ENCODE measurements around the gene SNX30. TPM values are rescaled to one million over a fixed set of nuclear protein-coding genes. Genes with fewer than 3 reads are reported as not detected.

SNX30 gene
- total RNA-seq, 2 experiments from 2014 or later: 13.5 to 19.8 TPM

- Histone ChIP-seq H3K27ac (ENCODE audit: low read depth, low read length, poor library complexity, severe bottlenecking) (no peak overlapping the region), H2AFZ (ENCODE audit: low read length) (no peak overlapping the region), H3K4me1 (ENCODE audit: insufficient read depth, low read length, poor library complexity, severe bottlenecking) (peaks cover 35% of the 10 kb centered on the region), H3K4me2 (ENCODE audit: low read length) (peak overlapping the region; percentile 71; the same call in 1 of the 2 replicates), H3K36me3 (ENCODE audit: insufficient read depth, low read length) (no peaks in the 10 kb centered on the region), H3K79me2 (ENCODE audit: insufficient read depth, low read depth, low read length) (no peaks in the 10 kb centered on the region), H4K20me1 (ENCODE audit: insufficient read depth, low read length) (no peaks in the 10 kb centered on the region), H3K4me3 (ENCODE audit: low read depth, low read length, poor library complexity, severe bottlenecking) (no peak overlapping the region), H3K9me3 (ENCODE audit: low read length) (no peaks in the 10 kb centered on the region), H3K9me2 (ENCODE audit: insufficient read depth, low read length) (no peaks in the 10 kb centered on the region)
- no peak for DNase-seq (ENCODE audit: low spot score)
- TF ChIP-seq EZH2phosphoT487 (IDR thresholded peaks at IDR 0.05; ENCODE audit: borderline replicate concordance, low read depth, low read length) (no peak), CTCF (conservative IDR thresholded peaks at IDR 0.05; ENCODE audit: low read length) (no peak)
- CTCF ChIA-PET (ENCODE audit: unreplicated experiment): no interaction called here
- POLR2A ChIA-PET: interaction anchor here (0.6 kb wide), 1 partner anchor 918 kb away, joined by 3 read pairs; no protein-coding TSS in a partner anchor
- no TSS peak for BruUV-seq (replicated peaks)
- intact Hi-C loops (cut with micrococcal nuclease; ENCODE audit: unreplicated experiment): no loop called here
Observed at GRCh38 chr9:112810696-112811490, 60.3 kb downstream of the SNX30 start.

DNA sequence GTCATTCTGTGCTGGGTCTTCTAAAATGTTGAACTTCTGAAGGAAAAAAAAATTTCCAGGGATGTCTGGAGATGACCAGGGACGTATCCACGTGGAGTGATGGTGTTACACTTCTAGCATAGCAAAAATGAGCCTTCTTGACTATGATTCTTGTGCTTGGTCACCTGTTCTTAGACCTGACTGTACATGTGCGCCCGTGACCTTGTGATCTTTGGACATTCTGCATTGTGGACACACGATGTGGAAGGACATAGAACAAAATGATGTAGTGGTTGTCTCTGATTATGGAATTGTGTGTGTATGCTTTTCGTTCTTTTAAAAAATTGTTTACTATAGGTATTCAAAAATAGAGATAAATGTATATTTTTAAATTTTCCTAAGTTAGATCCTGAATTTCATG lies 61.0 kb downstream of the SNX30 start:
- H3K9me2 ChIP-seq (ENCODE audit: insufficient read depth, low read length): no peaks in the 10 kb centered on the region
- CTCF ChIA-PET (ENCODE audit: unreplicated experiment): no interaction called here
- H3K79me2 ChIP-seq (ENCODE audit: insufficient read depth, low read depth, low read length): no peaks in the 10 kb centered on the region
- no peak overlapping the region for H3K4me2 ChIP-seq (ENCODE audit: low read length)
- DNase-seq (ENCODE audit: low spot score): no peak
- H3K9me3 ChIP-seq (ENCODE audit: low read length): no peaks in the 10 kb centered on the region
- H3K36me3 ChIP-seq (ENCODE audit: insufficient read depth, low read length): no peaks in the 10 kb centered on the region
- intact Hi-C loops (cut with micrococcal nuclease; ENCODE audit: unreplicated experiment): no loop called here
- H3K4me3 ChIP-seq (ENCODE audit: low read depth, low read length, poor library complexity, severe bottlenecking): no peak overlapping the region
- no TSS peak for BruUV-seq (replicated peaks)
- H3K27ac ChIP-seq (ENCODE audit: low read depth, low read length, poor library complexity, severe bottlenecking): no peak overlapping the region
- TF ChIP-seq EZH2phosphoT487 (IDR thresholded peaks at IDR 0.05; ENCODE audit: borderline replicate concordance, low read depth, low read length): no peak
- TF ChIP-seq CTCF (conservative IDR thresholded peaks at IDR 0.05; ENCODE audit: low read length): no peak
- peaks cover 35% of the 10 kb centered on the region for H3K4me1 ChIP-seq (ENCODE audit: insufficient read depth, low read length, poor library complexity, severe bottlenecking)
- POLR2A ChIA-PET: no interaction called here
- H2AFZ ChIP-seq (ENCODE audit: low read length): no peak overlapping the region
- H4K20me1 ChIP-seq (ENCODE audit: insufficient read depth, low read length): no peaks in the 10 kb centered on the region

GRCh38 chr9:112815868-112816267 lies 65.3 kb downstream of the SNX30 start:
- Histone ChIP-seq H3K27ac (ENCODE audit: low read depth, low read length, poor library complexity, severe bottlenecking) (no peak overlapping the region), H3K79me2 (ENCODE audit: insufficient read depth, low read depth, low read length) (no peaks in the 10 kb centered on the region), H3K4me2 (ENCODE audit: low read length) (no peak overlapping the region), H3K9me2 (ENCODE audit: insufficient read depth, low read length) (no peaks in the 10 kb centered on the region), H3K4me3 (ENCODE audit: low read depth, low read length, poor library complexity, severe bottlenecking) (no peak overlapping the region), H3K4me1 (ENCODE audit: insufficient read depth, low read length, poor library complexity, severe bottlenecking) (peaks cover 3% of the 10 kb centered on the region), H4K20me1 (ENCODE audit: insufficient read depth, low read length) (no peaks in the 10 kb centered on the region), H3K9me3 (ENCODE audit: low read length) (no peaks in the 10 kb centered on the region), H3K36me3 (ENCODE audit: insufficient read depth, low read length) (peaks cover 5% of the 10 kb centered on the region; the same call in 1 of the 2 replicates), H2AFZ (ENCODE audit: low read length) (no peak overlapping the region)
- CTCF ChIA-PET (ENCODE audit: unreplicated experiment): no interaction called here
- DNase-seq (ENCODE audit: low spot score): no peak
- intact Hi-C loops (cut with micrococcal nuclease; ENCODE audit: unreplicated experiment): no loop called here
- TF ChIP-seq EZH2phosphoT487 (IDR thresholded peaks at IDR 0.05; ENCODE audit: borderline replicate concordance, low read depth, low read length) (no peak), CTCF (conservative IDR thresholded peaks at IDR 0.05; ENCODE audit: low read length) (no peak)
- POLR2A ChIA-PET: interaction anchor here (0.6 to 1.6 kb wide), 2 partner anchors 53 to 102 kb away, joined by 3 to 4 read pairs; no protein-coding TSS in a partner anchor
- BruUV-seq (replicated peaks): no TSS peak
